Osteoblast (primary cell): ENCODE measurements around the gene WDR90. TPM values are rescaled to one million over a fixed set of nuclear protein-coding genes. Genes with fewer than 3 reads are reported as not detected.

ENCODE experiments used
- DNase-seq: peaks from one replicate; pipeline ENCODE4 v3.0.0; 2011; ENCODE audit warnings: low spot score, mixed read lengths; ENCODE audit not compliant: insufficient read length; ENCODE audit errors: missing footprints
- H2AFZ ChIP-seq: 2 replicates; pipeline ENCODE4 v1.6.0; 2011; ENCODE audit warnings: mild to moderate bottlenecking, low read length
- H3K27ac ChIP-seq: 2 replicates; pipeline ENCODE4 v1.5.1; 2011; ENCODE audit warnings: mild to moderate bottlenecking, low read depth, low read length, moderate library complexity
- H3K27me3 ChIP-seq: 2 replicates; pipeline ENCODE4 v1.6.0; 2012; ENCODE audit warnings: mild to moderate bottlenecking, control low read depth, inconsistent platforms, low read length, moderate library complexity; ENCODE audit not compliant: insufficient read depth
- H3K36me3 ChIP-seq: 2 replicates; pipeline ENCODE4 v1.5.1; 2011; ENCODE audit warnings: mild to moderate bottlenecking, low read length, control low read depth, moderate library complexity; ENCODE audit not compliant: insufficient read depth
- H3K4me1 ChIP-seq: 2 replicates; pipeline ENCODE4 v1.5.1; 2011; ENCODE audit warnings: mild to moderate bottlenecking, low read length, control low read depth, moderate library complexity; ENCODE audit not compliant: insufficient read depth
- H3K4me2 ChIP-seq: 2 replicates; pipeline ENCODE4 v1.6.0; 2011; ENCODE audit warnings: mild to moderate bottlenecking, low read length; ENCODE audit not compliant: insufficient read depth
- H3K4me3 ChIP-seq: fragments of 200-600 bp; sonication (generic); 3 replicates; pipeline ENCODE4 v1.5.1; 2012; ENCODE audit warnings: mild to moderate bottlenecking, low read length, inconsistent platforms; ENCODE audit not compliant: insufficient read depth
- H3K79me2 ChIP-seq: 2 replicates; pipeline ENCODE4 v1.6.0; 2012; ENCODE audit warnings: mild to moderate bottlenecking, low read length, control low read depth, inconsistent platforms; ENCODE audit not compliant: insufficient read depth
- H3K9me3 ChIP-seq: 2 replicates; pipeline ENCODE4 v1.5.1; 2011; ENCODE audit warnings: low read depth, low read length, control low read depth
- H4K20me1 ChIP-seq: 2 replicates; pipeline ENCODE4 v1.6.0; 2012; ENCODE audit warnings: mild to moderate bottlenecking, low read length, control low read depth; ENCODE audit not compliant: insufficient read depth
- CTCF ChIP-seq: IDR thresholded peaks from 2 replicates; pipeline ENCODE4 v1.5.1; 2011; ENCODE audit warnings: mild to moderate bottlenecking, low read depth, low read length, moderate library complexity; ENCODE audit errors: extremely low read depth
- total RNA-seq: library from RNA; depleted of rRNA; stranded (reverse); fragments of >200 nt; gene quantifications from 2 replicates; pipeline ENCODE4 v1.2.3, GENCODE V29; 2012

WDR90 gene
- total RNA-seq, 1 donor: 19.2 TPM

DNA sequence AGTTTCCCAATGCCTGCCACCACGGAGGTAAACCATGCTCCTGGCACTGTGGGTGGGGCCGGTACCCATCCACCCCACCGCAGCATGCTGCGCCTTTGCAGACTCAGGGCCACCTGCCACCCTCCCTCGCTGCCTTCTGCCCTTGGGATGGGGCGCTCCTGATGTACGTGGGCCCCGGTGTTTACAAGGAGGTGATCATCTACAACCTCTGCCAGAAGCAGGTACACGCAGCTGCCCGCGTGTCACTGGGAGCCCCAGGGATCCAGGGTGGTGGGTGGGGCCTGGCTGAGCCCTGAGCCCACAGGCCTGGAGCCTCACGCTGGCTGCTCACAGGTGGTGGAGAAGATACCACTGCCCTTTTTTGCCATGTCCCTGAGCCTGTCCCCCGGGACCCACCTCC, 17.4 kb downstream of the WDR90 start:
- no peaks in the 10 kb centered on the region for H3K27me3 ChIP-seq
- no peak overlapping the region for H3K4me2 ChIP-seq
- H4K20me1 ChIP-seq: peaks cover 20% of the 10 kb centered on the region
- peaks cover 20% of the 10 kb centered on the region for H3K36me3 ChIP-seq
- no peak for DNase-seq
- H3K9me3 ChIP-seq: no peaks in the 10 kb centered on the region
- H3K4me3 ChIP-seq: no peak overlapping the region
- no peak overlapping the region for H2AFZ ChIP-seq
- peaks cover 35% of the 10 kb centered on the region for H3K79me2 ChIP-seq
- peaks cover 10% of the 10 kb centered on the region for H3K4me1 ChIP-seq
- H3K27ac ChIP-seq: no peak overlapping the region
- no peak for TF ChIP-seq CTCF

DNA sequence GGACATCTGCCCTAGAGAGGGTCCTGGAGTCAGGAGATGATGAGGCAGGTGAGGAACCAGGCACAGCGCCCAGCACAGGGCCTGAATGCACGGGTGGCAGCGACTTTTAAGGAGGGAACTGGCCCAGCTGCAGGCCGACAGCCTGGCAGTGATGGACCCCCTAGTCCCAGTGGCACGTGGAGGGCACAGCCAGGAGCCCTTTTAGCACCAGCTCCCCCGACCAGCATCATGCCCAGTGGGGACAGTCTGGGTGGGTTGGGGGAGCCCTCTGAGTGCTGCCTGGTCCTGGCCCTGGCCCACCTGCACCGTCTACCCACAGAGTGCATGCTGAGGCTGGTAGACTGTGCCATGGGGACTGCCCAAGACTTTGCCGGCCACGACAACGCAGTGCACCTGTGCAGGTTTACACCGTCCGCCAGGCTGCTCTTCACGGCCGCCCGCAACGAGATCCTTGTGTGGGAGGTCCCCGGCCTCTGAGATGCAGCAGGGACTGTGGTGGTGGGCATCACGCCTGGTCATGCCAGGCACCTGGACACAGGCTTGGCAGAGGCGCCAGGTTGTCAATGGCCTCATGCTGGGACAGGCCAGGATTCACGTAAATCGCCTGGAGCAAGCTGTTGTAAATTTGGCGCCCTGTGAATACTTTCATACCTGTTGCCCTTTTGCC, 18.1 kb downstream of the WDR90 start:
- Histone ChIP-seq H2AFZ (peak overlapping the region; percentile 94), H3K9me3 (no peaks in the 10 kb centered on the region)

DNA sequence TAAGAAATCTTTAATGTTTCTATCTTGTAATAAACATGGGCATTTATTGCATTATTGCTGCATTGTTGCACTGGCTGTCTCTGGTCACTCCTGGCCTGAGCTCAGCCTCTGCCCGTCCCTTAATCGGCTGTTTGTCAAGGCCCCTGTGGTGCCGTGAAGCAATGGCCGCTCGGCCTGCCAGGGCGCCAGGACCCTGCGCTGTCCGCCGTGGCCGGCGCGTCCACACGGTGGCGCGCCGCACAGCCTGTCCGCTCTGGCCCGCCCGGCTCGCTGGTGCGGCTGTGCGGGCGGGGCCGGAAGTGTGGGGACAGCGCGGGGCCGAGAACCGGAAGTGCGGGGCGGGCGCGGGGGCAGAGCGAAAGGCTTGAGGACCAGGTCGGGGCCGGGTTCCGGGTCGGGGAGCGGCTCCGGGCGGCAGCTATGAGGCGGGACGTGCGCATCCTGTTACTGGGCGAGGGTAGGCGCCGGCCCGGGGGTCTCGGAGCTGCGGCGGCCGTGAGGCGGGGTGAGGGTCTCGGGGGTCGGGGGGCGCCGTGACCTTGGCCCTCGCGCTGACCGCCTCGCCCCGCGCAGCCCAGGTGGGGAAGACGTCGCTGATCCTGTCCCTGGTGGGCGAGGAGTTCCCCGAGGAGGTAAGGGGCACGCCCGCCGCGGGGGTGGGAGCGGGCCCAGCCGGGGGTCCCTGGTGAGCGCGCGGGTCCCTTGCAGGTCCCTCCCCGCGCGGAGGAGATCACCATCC, 18.8 kb downstream of the WDR90 start, which contains the start of gene RHOT2:
RHOT2 (plus strand) TSS at position 353 of the 739 bp plus-strand sequence; CDS start at position 421, 68 bp downstream.
- H3K36me3 ChIP-seq: peaks cover 31% of the 10 kb centered on the region

More for the DNA sequence above, 18.1 kb downstream of the WDR90 start:
- peaks cover 35% of the 10 kb centered on the region for H3K79me2 ChIP-seq
- peak overlapping the region; percentile 37 for H3K27ac ChIP-seq
- H3K27me3 ChIP-seq: no peaks in the 10 kb centered on the region
- peaks cover 24% of the 10 kb centered on the region for H3K36me3 ChIP-seq
- no peak for TF ChIP-seq CTCF
- peaks cover 10% of the 10 kb centered on the region for H3K4me1 ChIP-seq
- H4K20me1 ChIP-seq: peaks cover 21% of the 10 kb centered on the region
- no peak overlapping the region for H3K4me2 ChIP-seq
- H3K4me3 ChIP-seq: peak overlapping the region; percentile 93
- no peak for DNase-seq

More for the DNA sequence above, 18.8 kb downstream of the WDR90 start, which contains the start of gene RHOT2:
- peaks cover 26% of the 10 kb centered on the region for H4K20me1 ChIP-seq
- H3K4me2 ChIP-seq: peak within 1 kb of the TSS; percentile 84
- peaks cover 35% of the 10 kb centered on the region for H3K79me2 ChIP-seq
- H2AFZ ChIP-seq: peak within 1 kb of the TSS; percentile 94
- TF ChIP-seq CTCF: peak; percentile 75
- peak; percentile 100 for DNase-seq
- peak within 1 kb of the TSS; percentile 58 for H3K27ac ChIP-seq
- H3K4me3 ChIP-seq: peak within 1 kb of the TSS; percentile 93
- H3K27me3 ChIP-seq: no peaks in the 10 kb centered on the region
- H3K9me3 ChIP-seq: no peaks in the 10 kb centered on the region
- H3K4me1 ChIP-seq: peaks cover 10% of the 10 kb centered on the region
